IPS-15b (cell line): Measurements from ENCODE around the gene SRGAP2.
"Not testable (repeated sequence)": the region's sequence is repeated elsewhere in the genome, so short reads cannot be mapped to it uniquely, and the experiment has no call there.

Experiments
- H3K27me3 ChIP-seq: one replicate; pipeline ENCODE4 v1.6.1; 2013; ENCODE audit warnings: low read length; ENCODE audit not compliant: control insufficient read depth, insufficient read depth
- H3K36me3 ChIP-seq: one replicate; pipeline ENCODE4 v1.6.1; 2013; ENCODE audit warnings: low read length; ENCODE audit not compliant: control insufficient read depth, insufficient read depth
- H3K4me1 ChIP-seq: one replicate; pipeline ENCODE4 v1.6.1; 2013; ENCODE audit warnings: mild to moderate bottlenecking, low read length; ENCODE audit not compliant: control insufficient read depth, insufficient read depth
- H3K4me3 ChIP-seq: one replicate; pipeline ENCODE4 v1.5.1; 2013; ENCODE audit warnings: low read depth, low read length
- H3K9ac ChIP-seq: one replicate; pipeline ENCODE4 v1.6.1; 2013; ENCODE audit warnings: low read depth, mild to moderate bottlenecking, low read length
- H3K9me3 ChIP-seq: one replicate; pipeline ENCODE4 v1.6.1; 2013; ENCODE audit warnings: mild to moderate bottlenecking, low read length; ENCODE audit not compliant: control insufficient read depth, insufficient read depth

The SRGAP2 gene

GRCh38 chr1:206203364-206204158 is at the start of gene SRGAP2:
TSS of gene SRGAP2 (plus strand) at chr1:206203541. CDS start at chr1:206205971, 2,430 bp downstream.
- not testable (repeated sequence) for H3K9ac ChIP-seq, H3K9me3 ChIP-seq

GRCh38 chr1:206167350-206168029 is 35.9 kb upstream of the SRGAP2 start:
- not testable (repeated sequence) for H3K4me3 ChIP-seq, H3K9me3 ChIP-seq, H3K4me1 ChIP-seq, H3K36me3 ChIP-seq, H3K27me3 ChIP-seq, H3K9ac ChIP-seq

More at GRCh38 chr1:206203364-206204158, at the start of gene SRGAP2:
- H3K4me1 ChIP-seq, H3K36me3 ChIP-seq, H3K27me3 ChIP-seq: not testable (repeated sequence)
- peak within 1 kb of the TSS; percentile 41 for H3K4me3 ChIP-seq

DNA sequence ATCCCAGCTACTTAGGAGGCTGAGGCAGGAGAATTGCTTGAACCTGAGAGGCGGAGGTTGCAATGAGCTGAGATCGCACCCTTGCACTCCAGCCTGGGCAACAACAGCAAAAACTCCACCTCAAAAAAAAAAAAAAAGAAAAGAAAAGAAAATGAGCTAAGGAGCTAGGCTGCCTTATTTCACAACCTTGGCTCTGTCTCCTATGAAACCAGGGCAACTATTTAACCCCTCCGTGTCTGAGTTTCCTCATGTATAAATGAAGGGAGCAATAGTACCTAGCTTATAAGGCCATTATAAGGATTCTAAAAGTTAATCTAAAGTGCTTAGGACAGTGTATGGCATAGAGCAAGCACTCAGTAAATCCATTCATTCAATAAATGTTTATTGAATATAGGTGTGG is 33.5 kb upstream of the SRGAP2 start:
- H3K27me3 ChIP-seq = not testable (repeated sequence)

GRCh38 chr1:206173110-206173719 is 30.1 kb upstream of the SRGAP2 start:
- H3K36me3 ChIP-seq, H3K9me3 ChIP-seq, H3K4me1 ChIP-seq, H3K9ac ChIP-seq, H3K27me3 ChIP-seq, H3K4me3 ChIP-seq: not testable (repeated sequence)

More for the DNA sequence above, 33.5 kb upstream of the SRGAP2 start:
- not testable (repeated sequence) for H3K36me3 ChIP-seq, H3K4me3 ChIP-seq, H3K4me1 ChIP-seq, H3K9me3 ChIP-seq, H3K9ac ChIP-seq

- not testable (repeated sequence) for H3K27me3 ChIP-seq
These were observed 29.0 kb upstream of the SRGAP2 start for GRCh38 chr1:206174182-206174868.

GRCh38 chr1:206175459-206176113 is 27.8 kb upstream of the SRGAP2 start:
- not testable (repeated sequence) for H3K4me3 ChIP-seq, H3K36me3 ChIP-seq, H3K27me3 ChIP-seq, H3K9ac ChIP-seq, H3K9me3 ChIP-seq, H3K4me1 ChIP-seq

More at GRCh38 chr1:206174182-206174868, 29.0 kb upstream of the SRGAP2 start:
- H3K4me1 ChIP-seq, H3K4me3 ChIP-seq, H3K36me3 ChIP-seq, H3K9me3 ChIP-seq, H3K9ac ChIP-seq: not testable (repeated sequence)

DNA sequence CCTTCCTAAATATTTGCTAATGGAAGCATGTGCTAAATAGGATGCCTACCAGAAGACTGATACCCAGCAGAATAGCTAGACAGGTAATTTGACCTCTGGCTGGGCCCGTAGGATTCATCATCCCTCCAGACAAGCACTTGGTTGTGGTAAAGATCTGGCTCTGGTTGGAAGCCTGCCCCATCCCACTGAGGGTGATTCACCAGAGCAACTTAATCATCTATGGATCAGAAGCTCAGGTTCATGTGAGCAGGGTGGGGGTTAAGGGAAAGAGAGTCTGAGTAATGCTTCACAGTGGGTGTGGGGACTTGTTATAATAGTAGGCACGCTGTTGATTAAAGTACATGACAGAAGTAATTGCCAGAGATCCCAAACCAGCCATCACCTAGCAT is 27.2 kb upstream of the SRGAP2 start:
- H3K27me3 ChIP-seq, H3K4me3 ChIP-seq, H3K36me3 ChIP-seq, H3K9me3 ChIP-seq, H3K9ac ChIP-seq, H3K4me1 ChIP-seq: not testable (repeated sequence)

DNA sequence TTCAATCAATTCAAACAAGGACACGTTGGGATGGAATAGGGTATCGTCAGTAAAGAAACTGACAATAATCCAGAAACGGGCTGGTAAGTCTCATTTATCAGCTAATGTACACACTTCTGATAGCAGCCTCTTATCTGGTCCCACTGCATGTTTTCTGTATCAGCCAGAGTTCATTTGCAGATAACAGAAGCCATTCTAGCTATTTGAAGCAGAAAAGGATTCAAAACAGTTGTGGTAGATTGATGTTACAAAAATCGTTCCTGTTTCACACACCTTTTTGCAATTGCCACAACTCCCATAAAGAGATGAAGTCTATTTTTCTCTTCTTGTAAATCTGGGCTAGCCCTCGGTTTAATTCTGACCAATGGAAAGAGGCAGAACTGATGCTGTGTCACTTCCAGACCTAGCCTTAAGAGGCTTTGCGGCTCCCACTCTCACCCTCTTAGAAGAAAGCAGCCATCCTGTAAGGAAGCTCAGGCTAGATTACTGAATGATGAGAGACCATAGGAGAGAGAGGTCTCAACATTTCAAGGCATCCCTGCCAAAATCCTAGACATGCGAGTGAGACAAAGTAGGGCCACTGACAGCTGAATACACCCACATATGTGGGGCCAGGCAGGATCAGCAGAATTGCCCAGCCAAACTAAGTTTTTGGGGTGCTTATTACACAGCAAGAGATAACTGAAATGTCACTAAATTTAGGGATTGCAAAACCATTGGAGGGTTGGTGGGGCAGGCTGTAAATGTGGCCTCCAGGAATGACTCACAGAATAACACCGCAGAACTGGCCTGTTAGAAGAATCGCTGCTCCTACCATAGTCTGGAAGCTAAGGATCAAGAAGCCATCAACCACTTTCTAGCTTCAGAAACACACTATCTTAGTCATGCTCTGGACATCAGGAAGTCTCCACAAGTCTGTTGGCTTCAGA is 25.0 kb upstream of the SRGAP2 start:
- H3K27me3 ChIP-seq, H3K9ac ChIP-seq, H3K36me3 ChIP-seq, H3K4me3 ChIP-seq, H3K9me3 ChIP-seq, H3K4me1 ChIP-seq: not testable (repeated sequence)

GRCh38 chr1:206179666-206180065 is 23.7 kb upstream of the SRGAP2 start:
- not testable (repeated sequence) for H3K4me3 ChIP-seq, H3K36me3 ChIP-seq, H3K4me1 ChIP-seq, H3K9ac ChIP-seq, H3K27me3 ChIP-seq, H3K9me3 ChIP-seq

GRCh38 chr1:206182368-206183317 is 20.7 kb upstream of the SRGAP2 start:
- H3K9ac ChIP-seq, H3K4me3 ChIP-seq, H3K9me3 ChIP-seq, H3K36me3 ChIP-seq, H3K4me1 ChIP-seq, H3K27me3 ChIP-seq: not testable (repeated sequence)
